OCI-LY7 (cell line): ENCODE results near the gene SENP6.

ENCODE experiments used
- EZH2phosphoT487 ChIP-seq: fragments of 200-600 bp; sonication (generic); IDR thresholded peaks from 2 replicates; pipeline ENCODE4 v1.6.1; 2018; ENCODE audit warnings: low read depth, borderline replicate concordance, mild to moderate bottlenecking, mixed run types, antibody characterized with exemption, low read length, moderate library complexity, mixed read lengths
- TF ChIP-seq, protein P1 (sequence below): fragments of 200-600 bp; sonication (generic); conservative IDR thresholded peaks from 2 replicates; pipeline ENCODE4 v1.5.1; 2014; ENCODE audit warnings: mild to moderate bottlenecking, antibody characterized with exemption, low read length, moderate library complexity, mixed read lengths

DNA sequence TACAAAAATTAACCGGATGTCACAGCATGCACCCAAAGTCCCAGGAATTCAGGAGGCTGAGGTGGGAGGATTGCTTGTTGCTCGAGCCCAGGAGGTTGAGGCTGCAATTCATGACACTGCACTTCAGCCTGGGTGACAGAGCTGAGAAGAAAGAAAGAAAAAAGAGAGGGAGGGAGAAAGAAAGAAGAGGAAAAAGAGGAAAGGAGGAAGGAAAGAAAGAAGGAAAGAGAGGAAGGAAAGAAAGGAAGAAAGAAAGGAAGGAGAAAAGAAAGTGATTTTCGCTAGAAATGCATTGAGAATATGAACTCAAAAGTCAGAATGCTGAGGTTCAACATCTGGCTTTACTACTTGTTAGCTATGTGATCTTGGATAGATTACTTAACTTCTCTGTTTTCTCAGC is 6.6 kb downstream of the SENP6 start:
- TF ChIP-seq EZH2phosphoT487: no peak
- TF ChIP-seq, protein P1, sequence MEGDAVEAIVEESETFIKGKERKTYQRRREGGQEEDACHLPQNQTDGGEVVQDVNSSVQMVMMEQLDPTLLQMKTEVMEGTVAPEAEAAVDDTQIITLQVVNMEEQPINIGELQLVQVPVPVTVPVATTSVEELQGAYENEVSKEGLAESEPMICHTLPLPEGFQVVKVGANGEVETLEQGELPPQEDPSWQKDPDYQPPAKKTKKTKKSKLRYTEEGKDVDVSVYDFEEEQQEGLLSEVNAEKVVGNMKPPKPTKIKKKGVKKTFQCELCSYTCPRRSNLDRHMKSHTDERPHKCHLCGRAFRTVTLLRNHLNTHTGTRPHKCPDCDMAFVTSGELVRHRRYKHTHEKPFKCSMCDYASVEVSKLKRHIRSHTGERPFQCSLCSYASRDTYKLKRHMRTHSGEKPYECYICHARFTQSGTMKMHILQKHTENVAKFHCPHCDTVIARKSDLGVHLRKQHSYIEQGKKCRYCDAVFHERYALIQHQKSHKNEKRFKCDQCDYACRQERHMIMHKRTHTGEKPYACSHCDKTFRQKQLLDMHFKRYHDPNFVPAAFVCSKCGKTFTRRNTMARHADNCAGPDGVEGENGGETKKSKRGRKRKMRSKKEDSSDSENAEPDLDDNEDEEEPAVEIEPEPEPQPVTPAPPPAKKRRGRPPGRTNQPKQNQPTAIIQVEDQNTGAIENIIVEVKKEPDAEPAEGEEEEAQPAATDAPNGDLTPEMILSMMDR: no peak
